ENCODE data around the gene PLEKHS1. TPM values are rescaled to one million over a fixed set of nuclear protein-coding genes. Genes with fewer than 3 reads are reported as not detected.
"Not testable (repeated sequence)": the region's sequence is repeated elsewhere in the genome, so short reads cannot be mapped to it uniquely, and the experiment has no call there.

Gene PLEKHS1
- total RNA-seq, 2 experiments from 2014 or later, result not detected

GRCh38 chr10:113828567-113828966 is 77.1 kb downstream of the PLEKHS1 start:
- peaks cover 12% of the 10 kb centered on the region for H3K27me3 Mint-ChIP-seq
- H3K27ac Mint-ChIP-seq; H3K4me3 Mint-ChIP-seq; H3K4me1 Mint-ChIP-seq; ATAC-seq (ENCODE audit: low read depth); H3K36me3 Mint-ChIP-seq; H3K9me3 Mint-ChIP-seq; POLR2A ChIA-PET; DNase-seq: not testable (repeated sequence)

Small RNA genes within 50 kb of the gene (microRNA-seq; reads per million reads assigned to microRNA genes)
- not detected for gene MIR4483

Other genes with a start within 250 kb of the PLEKHS1 start
- not detected for gene HABP2, start 198.6 kb upstream of the PLEKHS1 start, total RNA-seq
- gene NRAP, start 87.6 kb upstream of the PLEKHS1 start, total RNA-seq, result not detected
- 10 to 100 TPM; 32.6 to 35.9 TPM for gene CASP7, start 71.8 kb upstream of the PLEKHS1 start, total RNA-seq
- gene DCLRE1A, start 102.4 kb downstream of the PLEKHS1 start, total RNA-seq, result 10 to 100 TPM; 12.2 to 12.8 TPM
- 10 to 100 TPM; 26.3 to 26.5 TPM for gene NHLRC2, start 103.0 kb downstream of the PLEKHS1 start, total RNA-seq